ENCODE measurements around the gene KRT83. TPM values are rescaled to one million over a fixed set of nuclear protein-coding genes. Genes with fewer than 3 reads are reported as not detected.

The KRT83 gene
- total RNA-seq, 1 experiment from 2014 or later: 12.2 TPM

DNA sequence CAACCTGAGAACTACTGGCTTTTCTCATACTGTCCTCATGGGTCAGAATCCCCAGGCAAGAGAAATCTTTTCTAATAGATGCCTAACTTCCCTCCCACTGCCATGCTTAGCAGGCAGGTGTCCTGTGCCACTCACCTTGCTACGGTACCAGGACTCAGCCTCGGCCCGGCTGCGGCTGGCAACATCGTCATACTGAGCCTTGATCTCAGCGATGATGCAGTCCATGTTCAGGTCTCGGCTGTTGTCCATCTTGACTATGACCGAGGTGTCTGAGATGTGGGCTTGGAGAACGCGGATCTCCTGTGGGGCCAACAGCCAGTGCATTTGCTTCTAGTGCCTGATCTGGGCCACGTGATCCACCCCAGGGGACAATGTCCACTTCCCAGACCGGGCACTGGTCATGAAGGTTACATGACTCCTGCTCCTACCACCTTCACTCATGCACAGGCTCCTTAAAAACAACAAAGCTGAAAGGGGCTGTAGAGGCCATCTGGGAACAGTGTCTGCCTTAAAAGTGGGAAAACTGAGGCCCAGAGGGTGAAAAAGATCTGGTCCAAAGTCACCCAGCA, 42.0 kb upstream of the KRT83 start:
- BruUV-seq (replicated peaks): no TSS peak
- Mint-ChIP-seq H3K36me3 (ENCODE audit: insufficient read depth, unreplicated experiment) (no peaks in the 10 kb centered on the region), H3K27ac (ENCODE audit: low read depth, unreplicated experiment) (no peak overlapping the region), H3K9me3 (ENCODE audit: unreplicated experiment) (no peaks in the 10 kb centered on the region), H3K4me1 (ENCODE audit: insufficient read depth, unreplicated experiment) (no peaks in the 10 kb centered on the region), H3K27me3 (ENCODE audit: insufficient read depth, unreplicated experiment) (peaks cover 1% of the 10 kb centered on the region), H3K4me3 (ENCODE audit: unreplicated experiment) (no peak overlapping the region)
- no peak for DNase-seq (ENCODE audit: unreplicated experiment)
- intact Hi-C loops (cut with micrococcal nuclease): no loop called here
- no peak for TF ChIP-seq CTCF (IDR thresholded peaks at IDR 0.05; ENCODE audit: unreplicated experiment)
- ChIA-PET POLR2A (no interaction called here), CTCF (interaction anchor here (1.2 to 3.0 kb wide), 4 partner anchors 9 to 518 kb away, joined by 3 to 37 read pairs (median 5); no protein-coding TSS in a partner anchor)

DNA sequence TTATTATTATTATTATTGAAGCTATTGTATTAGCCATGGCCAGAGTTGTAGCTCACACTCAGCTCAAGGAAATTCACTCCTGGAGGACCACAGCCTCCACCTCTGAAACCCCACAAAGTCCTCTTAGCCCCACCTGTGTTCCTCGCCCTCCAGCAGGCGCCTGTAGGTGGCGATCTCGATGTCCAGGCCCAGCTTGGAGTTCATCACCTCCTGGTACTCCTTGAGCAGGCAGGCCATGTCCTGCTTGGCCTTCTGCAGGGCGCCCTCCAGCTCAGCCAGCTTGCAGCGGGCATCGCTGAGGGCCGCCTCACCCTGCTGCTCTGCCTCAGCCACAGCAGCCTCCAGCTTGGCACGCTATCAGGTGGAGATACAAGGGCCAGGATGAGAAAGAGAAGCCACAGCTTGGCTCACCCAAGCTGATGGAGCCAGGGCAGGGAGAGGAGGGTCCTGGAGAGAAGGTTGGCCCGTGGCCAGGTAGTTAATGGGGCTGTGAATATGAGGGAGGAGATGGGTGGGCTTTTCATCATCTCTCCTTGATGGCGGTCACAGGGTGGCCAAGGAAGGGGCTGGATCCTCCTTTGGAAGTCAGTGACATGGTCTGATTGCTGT, 41.0 kb upstream of the KRT83 start:
- no TSS peak for BruUV-seq (replicated peaks)
- peaks cover 9% of the 10 kb centered on the region for H3K27me3 Mint-ChIP-seq (ENCODE audit: insufficient read depth, unreplicated experiment)
- peak; percentile 18 for TF ChIP-seq CTCF (IDR thresholded peaks at IDR 0.05; ENCODE audit: unreplicated experiment)
- no peak overlapping the region for H3K4me3 Mint-ChIP-seq (ENCODE audit: unreplicated experiment)
- no peak overlapping the region for H3K27ac Mint-ChIP-seq (ENCODE audit: low read depth, unreplicated experiment)
- no peaks in the 10 kb centered on the region for H3K9me3 Mint-ChIP-seq (ENCODE audit: unreplicated experiment)
- H3K36me3 Mint-ChIP-seq (ENCODE audit: insufficient read depth, unreplicated experiment): no peaks in the 10 kb centered on the region
- peak; percentile 19 for DNase-seq (ENCODE audit: unreplicated experiment)
- POLR2A ChIA-PET: no interaction called here
- H3K4me1 Mint-ChIP-seq (ENCODE audit: insufficient read depth, unreplicated experiment): no peaks in the 10 kb centered on the region
- CTCF ChIA-PET: interaction anchor here (0.6 to 3.0 kb wide), 6 partner anchors 10 to 649 kb away, joined by 3 to 37 read pairs (median 4); no protein-coding TSS in a partner anchor
- intact Hi-C loops (cut with micrococcal nuclease): no loop called here

- POLR2A ChIA-PET: interaction anchor here (0.8 kb wide), 1 partner anchor 13 kb away, joined by 3 read pairs; no protein-coding TSS in a partner anchor
- Mint-ChIP-seq H3K27ac (ENCODE audit: low read depth, unreplicated experiment) (no peak overlapping the region), H3K27me3 (ENCODE audit: insufficient read depth, unreplicated experiment) (peaks cover 14% of the 10 kb centered on the region), H3K9me3 (ENCODE audit: unreplicated experiment) (no peaks in the 10 kb centered on the region), H3K36me3 (ENCODE audit: insufficient read depth, unreplicated experiment) (no peaks in the 10 kb centered on the region), H3K4me1 (ENCODE audit: insufficient read depth, unreplicated experiment) (no peaks in the 10 kb centered on the region), H3K4me3 (ENCODE audit: unreplicated experiment) (no peak overlapping the region)
- CTCF ChIA-PET: interaction anchor here (0.8 to 3.0 kb wide), 6 partner anchors 10 to 618 kb away, joined by 3 to 37 read pairs (median 4); no protein-coding TSS in a partner anchor
- no TSS peak for BruUV-seq (replicated peaks)
- DNase-seq (ENCODE audit: unreplicated experiment): no peak
- no peak for TF ChIP-seq CTCF (IDR thresholded peaks at IDR 0.05; ENCODE audit: unreplicated experiment)
- intact Hi-C loops (cut with micrococcal nuclease): no loop called here
Measured at GRCh38 chr12:52361553-52361952, 40.4 kb upstream of the KRT83 start.

GRCh38 chr12:52360663-52361271, 39.6 kb upstream of the KRT83 start:
- Mint-ChIP-seq H3K36me3 (ENCODE audit: insufficient read depth, unreplicated experiment) (no peaks in the 10 kb centered on the region), H3K9me3 (ENCODE audit: unreplicated experiment) (no peaks in the 10 kb centered on the region), H3K4me3 (ENCODE audit: unreplicated experiment) (no peak overlapping the region), H3K4me1 (ENCODE audit: insufficient read depth, unreplicated experiment) (no peaks in the 10 kb centered on the region), H3K27me3 (ENCODE audit: insufficient read depth, unreplicated experiment) (peaks cover 14% of the 10 kb centered on the region), H3K27ac (ENCODE audit: low read depth, unreplicated experiment) (no peak overlapping the region)
- TF ChIP-seq CTCF (IDR thresholded peaks at IDR 0.05; ENCODE audit: unreplicated experiment): no peak
- ChIA-PET CTCF (interaction anchor here (0.6 to 3.0 kb wide), 8 partner anchors 10 to 619 kb away, joined by 3 to 37 read pairs (median 3); no protein-coding TSS in a partner anchor), POLR2A (interaction anchor here (0.8 kb wide), 1 partner anchor 12 kb away, joined by 3 read pairs; no protein-coding TSS in a partner anchor)
- DNase-seq (ENCODE audit: unreplicated experiment): no peak
- no TSS peak for BruUV-seq (replicated peaks)
- intact Hi-C loops (cut with micrococcal nuclease): no loop called here

All from MCF 10A (cell line).